Coronary artery (tissue), 2 donors: ENCODE results near the gene SCRN2.

Experiments
- DNase-seq: peaks from one replicate; pipeline ENCODE4 v3.0.0-alpha.2; 2017; ENCODE audit warnings: low spot score
- H3K27ac ChIP-seq, 2 donors: fragments of 200-600 bp; sonication (generic); one replicate each; pipeline ENCODE4 v1.5.1; 2016 to 2019
- H3K4me3 ChIP-seq: fragments of 200-600 bp; sonication (generic); 2 replicates; pipeline ENCODE4 v1.5.1; 2016; ENCODE audit warnings: mild to moderate bottlenecking, moderate library complexity
- CTCF ChIP-seq: fragments of 200-600 bp; sonication (generic); IDR thresholded peaks from one replicate; pipeline ENCODE4 v1.5.1; 2019; ENCODE audit warnings: antibody characterized with exemption

The SCRN2 gene

GRCh38 chr17:47844814-47845715 is 4.0 kb upstream of the SCRN2 start:
- no peak for DNase-seq
- Histone ChIP-seq H3K4me3 (no peak overlapping the region), H3K27ac (no peak overlapping the region)
- TF ChIP-seq CTCF: no peak

GRCh38 chr17:47844227-47844626 is 3.2 kb upstream of the SCRN2 start:
- no peak for TF ChIP-seq CTCF
- no peak overlapping the region for H3K27ac ChIP-seq
- no peak overlapping the region for H3K4me3 ChIP-seq
- DNase-seq: no peak

- DNase-seq: no peak
- TF ChIP-seq CTCF: no peak
- Histone ChIP-seq H3K27ac (no peak overlapping the region), H3K4me3 (no peak overlapping the region)
These were observed 2.3 kb upstream of the SCRN2 start for GRCh38 chr17:47843391-47843730.

GRCh38 chr17:47841488-47842291 is 617 bp upstream of the SCRN2 start:
- TF ChIP-seq CTCF: no peak
- H3K27ac ChIP-seq: peak overlapping the region; percentile 69 to 70
- H3K4me3 ChIP-seq: peak overlapping the region; percentile 92
- no peak for DNase-seq

- TF ChIP-seq CTCF: no peak
- peak overlapping the region; percentile 69 to 70 for H3K27ac ChIP-seq
- H3K4me3 ChIP-seq: peak overlapping the region; percentile 92
- DNase-seq: no peak
These were observed 902 bp downstream of the SCRN2 start for GRCh38 chr17:47840001-47840741.

- no peak for TF ChIP-seq CTCF
- H3K27ac ChIP-seq: no peak overlapping the region
- DNase-seq: no peak
- H3K4me3 ChIP-seq: no peak overlapping the region
These were observed 2.0 kb downstream of the SCRN2 start for GRCh38 chr17:47839071-47839470.
